ENCODE measurements around the gene CAPN11. TPM values are rescaled to one million over a fixed set of nuclear protein-coding genes. Genes with fewer than 3 reads are reported as not detected.

CAPN11 gene
- total and polyA plus RNA-seq, 2 donors (not counting 3 experiments of a cell fraction or from before 2014, with no cell fraction given), result 1.4 to 1.7 TPM

GRCh38 chr6:44135875-44136274, 22.7 kb upstream of the CAPN11 start:
- Histone ChIP-seq H3K4me3 (replicated peaks in 1 of 3; ENCODE audit: insufficient read depth in 1 of 3, low read depth in 1 of 3, low read length in 3 of 3) (no peak overlapping the region), H3K79me2 (ENCODE audit: control insufficient read depth, insufficient read depth, low read length) (no peaks in the 10 kb centered on the region), H3K9ac (replicated peaks; ENCODE audit: extremely low read depth, insufficient read depth, low read length) (no peak overlapping the region), H4K20me1 (replicated peaks; ENCODE audit: control insufficient read depth, extremely low read depth, insufficient read depth, low read length) (no peaks in the 10 kb centered on the region), H3K27ac (ENCODE audit: insufficient read depth, low read depth, low read length) (no peak overlapping the region), H3K9me3 (replicated peaks; ENCODE audit: control insufficient read depth, insufficient read depth, low read length) (no peaks in the 10 kb centered on the region), H3K27me3 (ENCODE audit: control insufficient read depth in 2 of 2, insufficient read depth in 2 of 2, low read length in 2 of 2) (no peaks in the 10 kb centered on the region), H3K9me1 (replicated peaks; ENCODE audit: control insufficient read depth, extremely low read depth, insufficient read depth, low read length) (no peaks in the 10 kb centered on the region), H2AFZ (ENCODE audit: low read depth, low read length) (no peak overlapping the region), H3K4me1 (ENCODE audit: control insufficient read depth, extremely low read depth, insufficient read depth, low read length) (no peaks in the 10 kb centered on the region), H3K36me3 (ENCODE audit: control insufficient read depth in 2 of 2, extremely low read depth in 1 of 2, insufficient read depth in 2 of 2, low read length in 2 of 2) (peaks cover 0 to 10% of the 10 kb centered on the region in 2 experiments), H3K4me2 (ENCODE audit: insufficient read depth, low read length) (no peak overlapping the region)
- TF ChIP-seq CTCF (IDR thresholded peaks at IDR 0.05; ENCODE audit: extremely low read depth in 1 of 2, insufficient read depth in 1 of 2, low read depth in 1 of 2, low read length in 2 of 2), result no peak
- TF ChIP-seq, protein P1, sequence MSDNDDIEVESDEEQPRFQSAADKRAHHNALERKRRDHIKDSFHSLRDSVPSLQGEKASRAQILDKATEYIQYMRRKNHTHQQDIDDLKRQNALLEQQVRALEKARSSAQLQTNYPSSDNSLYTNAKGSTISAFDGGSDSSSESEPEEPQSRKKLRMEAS (IDR thresholded peaks at IDR 0.05; ENCODE audit: insufficient read depth, insufficient read length), result no peak
- no peak for TF ChIP-seq EZH2 (IDR thresholded peaks at IDR 0.05; ENCODE audit: borderline replicate concordance, low read depth, low read length, severe bottlenecking)
- no peak for TF ChIP-seq POLR2AphosphoS5 (IDR thresholded peaks at IDR 0.05; ENCODE audit: insufficient read depth, low read depth, low read length)
- TF ChIP-seq JUN (IDR thresholded peaks at IDR 0.05; ENCODE audit: borderline replicate concordance, insufficient read depth, insufficient read length, low read depth), result no peak
- TF ChIP-seq MYC (IDR thresholded peaks at IDR 0.05; ENCODE audit: low read depth, low read length), result no peak
- TF ChIP-seq FOS (IDR thresholded peaks at IDR 0.05; ENCODE audit: borderline replicate concordance, insufficient read depth, low read length), result no peak
- no peak for TF ChIP-seq POLR2A (IDR thresholded peaks at IDR 0.05; ENCODE audit: low read depth, low read length)
- no peak for TF ChIP-seq GATA2 (IDR thresholded peaks at IDR 0.05; ENCODE audit: insufficient read depth, insufficient read length, low read depth, low read length)
- no peak for FAIRE-seq
- no TSS peak for BruUV-seq (replicated peaks)
- dilution Hi-C loops (cut with MboI; ENCODE audit: extremely low pct_ligation_motif_present, low sequenced_read_pairs) (no loop called here), intact Hi-C loops (cut with micrococcal nuclease) (no loop called here)
- no peak for DNase-seq (ENCODE audit: low read depth, low spot score)
- POLR2A ChIA-PET, result no interaction called here
- CTCF ChIA-PET, result no interaction called here

Measured in endothelial cell of umbilical vein (primary cell).